ENCODE results near the gene IKZF3.

Gene IKZF3

GRCh38 chr17:39737760-39738567 lies 126.1 kb downstream of the IKZF3 start, which contains the start of gene GRB7:
TSS of gene GRB7 (plus strand) at chr17:39737938. CDS start at chr17:39742302, 4,364 bp downstream.
- H3K4me3 ChIP-seq (ENCODE audit: control insufficient read depth, low read depth, low read length) = no peak within 1 kb of the TSS
- no peak for TF ChIP-seq CTCF (conservative IDR thresholded peaks at IDR 0.05; ENCODE audit: control insufficient read depth, insufficient read depth, low read depth, low read length)
- no peak for DNase-seq (ENCODE audit: low read depth)

GRCh38 chr17:39737206-39737759 lies 126.8 kb downstream of the IKZF3 start:
- H3K4me3 ChIP-seq (ENCODE audit: control insufficient read depth, low read depth, low read length) = no peak overlapping the region
- DNase-seq (ENCODE audit: low read depth) = no peak
- TF ChIP-seq CTCF (conservative IDR thresholded peaks at IDR 0.05; ENCODE audit: control insufficient read depth, insufficient read depth, low read depth, low read length) = no peak

- peak; percentile 16 for DNase-seq (ENCODE audit: low read depth)
- TF ChIP-seq CTCF (conservative IDR thresholded peaks at IDR 0.05; ENCODE audit: control insufficient read depth, insufficient read depth, low read depth, low read length) = no peak
- no peak overlapping the region for H3K4me3 ChIP-seq (ENCODE audit: control insufficient read depth, low read depth, low read length)
Observed at GRCh38 chr17:39736319-39737165, 127.6 kb downstream of the IKZF3 start.

GRCh38 chr17:39735882-39736281 lies 128.2 kb downstream of the IKZF3 start:
- TF ChIP-seq CTCF (conservative IDR thresholded peaks at IDR 0.05; ENCODE audit: control insufficient read depth, insufficient read depth, low read depth, low read length) = no peak
- no peak for DNase-seq (ENCODE audit: low read depth)
- H3K4me3 ChIP-seq (ENCODE audit: control insufficient read depth, low read depth, low read length) = no peak overlapping the region

GRCh38 chr17:39732586-39732985 lies 131.5 kb downstream of the IKZF3 start:
- no peak for TF ChIP-seq CTCF (conservative IDR thresholded peaks at IDR 0.05; ENCODE audit: control insufficient read depth, insufficient read depth, low read depth, low read length)
- H3K4me3 ChIP-seq (ENCODE audit: control insufficient read depth, low read depth, low read length) = no peak overlapping the region
- no peak for DNase-seq (ENCODE audit: low read depth)

- peak; percentile 57 for TF ChIP-seq CTCF (conservative IDR thresholded peaks at IDR 0.05; ENCODE audit: control insufficient read depth, insufficient read depth, low read depth, low read length)
- DNase-seq (ENCODE audit: low read depth) = peak; percentile 67
- H3K4me3 ChIP-seq (ENCODE audit: control insufficient read depth, low read depth, low read length) = peak within 1 kb of the TSS; percentile 66
Observed at GRCh38 chr17:39730095-39730921, 133.8 kb downstream of the IKZF3 start, which contains the start of gene MIEN1. TSS of gene MIEN1 (minus strand) at chr17:39730532. CDS start at chr17:39730495, 37 bp downstream.
